Kidney capillary endothelial cell (primary cell): Measurements from ENCODE around the gene P2RX6.

ENCODE experiments used
- DNase-seq: peaks from one replicate; pipeline ENCODE4 v3.0.0-alpha.2; 2018; ENCODE audit warnings: low spot score

Gene P2RX6

DNA sequence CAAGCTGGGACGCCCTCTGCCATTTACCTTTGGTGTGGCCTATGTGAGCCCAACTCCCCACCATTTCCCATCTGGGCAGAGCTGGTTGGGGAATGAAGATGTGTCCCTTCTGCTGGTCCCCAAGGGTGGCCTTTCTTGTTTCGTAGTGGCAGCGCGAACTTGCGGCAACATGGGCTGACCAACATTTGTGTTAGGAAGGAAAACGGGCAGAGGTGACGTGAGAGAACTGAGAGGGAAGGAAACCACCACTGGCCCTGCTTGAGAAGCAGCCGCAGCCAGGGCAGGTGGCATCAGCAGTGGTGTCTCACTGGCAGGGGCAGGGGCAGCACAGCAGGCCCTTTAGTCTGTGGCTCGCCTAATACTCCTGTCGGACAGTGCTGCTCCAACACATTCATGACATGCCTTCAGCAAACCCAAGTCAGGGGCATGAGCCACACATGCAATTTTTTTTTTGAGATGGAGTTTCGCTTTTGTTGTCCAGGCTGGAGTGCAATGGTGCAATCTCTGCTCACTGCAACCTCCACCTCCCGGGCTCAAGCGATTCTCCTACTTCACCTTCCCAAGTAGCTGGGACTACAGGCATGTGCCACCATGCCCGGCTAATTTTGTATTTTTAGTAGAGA is 60.7 kb downstream of the P2RX6 start:
- DNase-seq = no peak

DNA sequence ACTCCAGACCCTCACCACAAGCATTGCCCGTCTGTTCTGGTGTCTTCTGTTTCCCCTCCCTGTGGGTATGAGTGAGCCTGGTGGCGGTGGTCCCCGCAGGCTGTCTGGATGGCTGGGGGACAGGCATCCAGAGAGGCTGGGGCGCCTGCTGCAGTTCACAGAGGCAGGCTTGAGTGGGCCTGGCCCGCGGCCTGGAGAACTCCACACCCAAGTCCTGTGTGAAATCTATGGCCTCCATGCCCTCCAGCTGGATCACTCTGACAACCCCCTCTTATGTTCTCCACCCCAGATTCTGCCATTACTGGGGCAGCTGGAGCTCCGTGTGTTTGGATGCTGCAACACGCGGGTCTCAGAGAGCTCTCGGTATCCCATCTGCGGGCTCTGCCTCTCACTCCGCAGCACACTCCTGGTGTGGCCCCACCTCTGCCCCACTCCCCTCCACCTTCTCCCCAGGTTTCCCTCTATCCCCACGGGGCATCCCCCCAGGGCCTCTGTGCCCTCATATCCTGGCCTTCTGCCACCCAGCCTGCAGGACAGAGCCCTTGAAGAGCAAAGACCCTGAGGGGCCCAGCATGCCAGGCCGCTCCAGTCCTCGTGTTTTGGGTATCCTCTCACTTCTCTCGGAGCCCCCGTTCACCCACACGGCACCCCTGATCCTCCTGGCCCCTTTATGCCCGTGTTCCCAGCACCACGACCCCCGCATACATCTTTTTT is 62.1 kb downstream of the P2RX6 start:
- no peak for DNase-seq
